HepG2 (cell line): Measurements from ENCODE around the gene EMC9. TPM values are rescaled to one million over a fixed set of nuclear protein-coding genes. Genes with fewer than 3 reads are reported as not detected.

Experiments
- CREB1 ChIP-seq, 2 experiments: fragments of 450-650 bp in 1 of 2; IDR thresholded peaks; 2 replicates each; pipeline ENCODE4 v1.6.1; 2016 to 2017; ENCODE audit warnings: control low read depth in 1 of 2, mild to moderate bottlenecking in 1 of 2, missing compliant biosample characterization in 1 of 2, missing genetic modification characterization in 1 of 2
- GLI4 ChIP-seq: sonication (generic); formaldehyde crosslinking; IDR thresholded peaks from 2 replicates; pipeline ENCODE4 v1.5.1; 2020; ENCODE audit warnings: missing genetic modification reagents, mild to moderate bottlenecking, moderate library complexity, borderline replicate concordance
- HNRNPK ChIP-seq: fragments of 200-400 bp; formaldehyde crosslinking; IDR thresholded peaks from 2 replicates; pipeline ENCODE4 v1.6.1; 2018; ENCODE audit warnings: low read length, low read depth, moderate library complexity, mild to moderate bottlenecking; ENCODE audit not compliant: poor library complexity, severe bottlenecking
- MED8 ChIP-seq: sonication (generic); formaldehyde crosslinking; IDR thresholded peaks from 2 replicates; pipeline ENCODE4 v1.8.1; 2023; ENCODE audit warnings: mild to moderate bottlenecking, missing genetic modification reagents; ENCODE audit not compliant: insufficient replicate concordance
- NBN ChIP-seq: fragments of 450-650 bp; conservative IDR thresholded peaks from 2 replicates; pipeline ENCODE4 v1.6.1; 2017
- NONO ChIP-seq, 2 experiments: fragments of 450-650 bp in 1 of 2; sonication (generic) in 1 of 2; formaldehyde crosslinking in 1 of 2; IDR thresholded peaks in 1 of 2; conservative IDR thresholded peaks in 1 of 2; 2 replicates each; pipeline versions ENCODE4 v1.6.1 to v1.8.0; 2017 to 2022; ENCODE audit warnings: mild to moderate bottlenecking in 1 of 2, missing genetic modification reagents in 1 of 2, moderate library complexity in 1 of 2
- POLR2AphosphoS5 ChIP-seq: IDR thresholded peaks from 2 replicates; pipeline ENCODE4 v1.6.1; 2012; ENCODE audit warnings: low read depth, low read length
- RBFOX2 ChIP-seq: fragments of 200-400 bp; formaldehyde crosslinking; IDR thresholded peaks from 2 replicates; pipeline ENCODE4 v1.6.1; 2017; ENCODE audit warnings: low read depth, mild to moderate bottlenecking, low read length
- ZNF124 ChIP-seq: sonication (generic); formaldehyde crosslinking; IDR thresholded peaks from 2 replicates; pipeline ENCODE4 v1.4.0; 2020; ENCODE audit warnings: missing genetic modification reagents
- ZNF234 ChIP-seq: sonication (generic); formaldehyde crosslinking; conservative IDR thresholded peaks from 2 replicates; pipeline ENCODE4 v1.5.1; 2020; ENCODE audit warnings: mild to moderate bottlenecking, missing genetic modification reagents
- ZNF850 ChIP-seq: sonication (generic); formaldehyde crosslinking; conservative IDR thresholded peaks from 2 replicates; pipeline ENCODE4 v1.9.0; 2021; ENCODE audit warnings: mild to moderate bottlenecking, missing genetic modification reagents
- polyA plus RNA-seq, 8 experiments: library from polyadenylated mRNA; depleted of rRNA in 3 of 8; stranded (reverse) in 7 of 8; unstranded in 1 of 8; fragments of >200 nt; fragmentation: Illumina TruSeq in 4 of 8; extraction: Trizol in 4 of 8; gene quantifications; 2 replicates each; pipeline versions ENCODE4 v1.2.1 to v1.2.3, GENCODE V29; 2011 to 2016; ENCODE audit warnings: low read depth in 4 of 8, missing spikeins in 1 of 8, mixed read lengths in 1 of 8; ENCODE audit not compliant: insufficient read depth in 1 of 8
- total RNA-seq, 5 experiments: library from RNA; depleted of rRNA; stranded (reverse); fragments of >200 nt; fragmentation: Illumina TruSeq; extraction: Trizol; gene quantifications; 2 replicates each; pipeline ENCODE4 v1.2.3, GENCODE V29; 2016; ENCODE audit warnings: low read depth in 1 of 5
- TF ChIP-seq, protein P1 (sequence below), 2 experiments: fragments of 450-650 bp in 1 of 2; sonication (generic) in 1 of 2; formaldehyde crosslinking in 1 of 2; IDR thresholded peaks; 2 replicates each; pipeline versions ENCODE4 v1.6.1 to v1.8.0; 2016 to 2022; ENCODE audit warnings: antibody characterized with exemption in 1 of 2, mild to moderate bottlenecking in 1 of 2, missing genetic modification reagents in 1 of 2
- TF ChIP-seq, protein P2 (sequence below): sonication (generic); formaldehyde crosslinking; IDR thresholded peaks from 2 replicates; pipeline ENCODE4; 2020; ENCODE audit warnings: missing genetic modification reagents, mild to moderate bottlenecking, borderline replicate concordance
- TF ChIP-seq, protein P3 (sequence below): sonication (generic); formaldehyde crosslinking; IDR thresholded peaks from 2 replicates; pipeline ENCODE4 v1.8.1; 2023; ENCODE audit warnings: missing genetic modification reagents, mild to moderate bottlenecking, borderline replicate concordance

Gene EMC9
- total and polyA plus RNA-seq, 2 of the 13 experiments (the other 11 are each of a cell fraction or from before 2014, with no cell fraction given), result 60.5 to 78.7 TPM

DNA sequence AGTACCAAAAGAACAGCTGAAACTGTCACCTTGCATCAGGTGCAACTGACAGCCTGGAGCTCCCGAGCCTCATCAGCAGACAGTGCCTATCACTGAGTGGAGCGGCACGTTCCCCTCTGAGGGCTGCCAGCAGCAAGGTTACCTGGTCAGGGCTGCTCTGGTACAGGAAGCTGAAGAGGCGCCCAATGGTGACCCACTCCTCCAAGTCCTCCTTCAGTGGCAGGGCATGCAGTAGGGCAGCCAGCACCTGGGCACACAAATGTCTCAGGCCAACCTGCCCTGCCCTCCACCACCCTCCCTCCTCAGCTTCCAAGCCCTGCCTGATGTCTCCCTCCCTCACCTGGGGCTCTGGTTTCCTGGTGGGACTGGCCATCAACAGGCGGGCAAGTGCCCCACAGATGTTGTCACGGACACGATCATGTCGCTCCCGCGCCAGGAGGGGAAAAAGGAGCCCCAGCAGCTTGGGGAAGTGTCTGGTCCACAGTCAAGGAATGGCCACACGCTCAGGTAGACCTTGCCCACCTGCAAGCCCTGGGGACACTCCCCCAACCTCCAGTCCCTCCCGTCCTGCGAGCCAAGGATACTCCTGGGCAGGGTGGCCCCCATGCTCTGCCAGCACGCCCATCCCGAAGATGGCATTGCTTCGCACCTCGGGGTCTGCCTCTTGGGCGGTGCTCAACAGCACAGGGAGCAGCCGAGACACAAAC is 40.1 kb upstream of the EMC9 start (continued):
- TF ChIP-seq, protein P1, sequence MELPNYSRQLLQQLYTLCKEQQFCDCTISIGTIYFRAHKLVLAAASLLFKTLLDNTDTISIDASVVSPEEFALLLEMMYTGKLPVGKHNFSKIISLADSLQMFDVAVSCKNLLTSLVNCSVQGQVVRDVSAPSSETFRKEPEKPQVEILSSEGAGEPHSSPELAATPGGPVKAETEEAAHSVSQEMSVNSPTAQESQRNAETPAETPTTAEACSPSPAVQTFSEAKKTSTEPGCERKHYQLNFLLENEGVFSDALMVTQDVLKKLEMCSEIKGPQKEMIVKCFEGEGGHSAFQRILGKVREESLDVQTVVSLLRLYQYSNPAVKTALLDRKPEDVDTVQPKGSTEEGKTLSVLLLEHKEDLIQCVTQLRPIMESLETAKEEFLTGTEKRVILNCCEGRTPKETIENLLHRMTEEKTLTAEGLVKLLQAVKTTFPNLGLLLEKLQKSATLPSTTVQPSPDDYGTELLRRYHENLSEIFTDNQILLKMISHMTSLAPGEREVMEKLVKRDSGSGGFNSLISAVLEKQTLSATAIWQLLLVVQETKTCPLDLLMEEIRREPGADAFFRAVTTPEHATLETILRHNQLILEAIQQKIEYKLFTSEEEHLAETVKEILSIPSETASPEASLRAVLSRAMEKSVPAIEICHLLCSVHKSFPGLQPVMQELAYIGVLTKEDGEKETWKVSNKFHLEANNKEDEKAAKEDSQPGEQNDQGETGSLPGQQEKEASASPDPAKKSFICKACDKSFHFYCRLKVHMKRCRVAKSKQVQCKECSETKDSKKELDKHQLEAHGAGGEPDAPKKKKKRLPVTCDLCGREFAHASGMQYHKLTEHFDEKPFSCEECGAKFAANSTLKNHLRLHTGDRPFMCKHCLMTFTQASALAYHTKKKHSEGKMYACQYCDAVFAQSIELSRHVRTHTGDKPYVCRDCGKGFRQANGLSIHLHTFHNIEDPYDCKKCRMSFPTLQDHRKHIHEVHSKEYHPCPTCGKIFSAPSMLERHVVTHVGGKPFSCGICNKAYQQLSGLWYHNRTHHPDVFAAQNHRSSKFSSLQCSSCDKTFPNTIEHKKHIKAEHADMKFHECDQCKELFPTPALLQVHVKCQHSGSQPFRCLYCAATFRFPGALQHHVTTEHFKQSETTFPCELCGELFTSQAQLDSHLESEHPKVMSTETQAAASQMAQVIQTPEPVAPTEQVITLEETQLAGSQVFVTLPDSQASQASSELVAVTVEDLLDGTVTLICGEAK (IDR thresholded peaks at IDR 0.05), result no peak
- TF ChIP-seq, protein P1 (CRISPR knock-in tag; IDR thresholded peaks at IDR 0.05), result 0 out of 2 replicates have a peak, but pooled peaks have one; percentile 24
- TF ChIP-seq, protein P2, sequence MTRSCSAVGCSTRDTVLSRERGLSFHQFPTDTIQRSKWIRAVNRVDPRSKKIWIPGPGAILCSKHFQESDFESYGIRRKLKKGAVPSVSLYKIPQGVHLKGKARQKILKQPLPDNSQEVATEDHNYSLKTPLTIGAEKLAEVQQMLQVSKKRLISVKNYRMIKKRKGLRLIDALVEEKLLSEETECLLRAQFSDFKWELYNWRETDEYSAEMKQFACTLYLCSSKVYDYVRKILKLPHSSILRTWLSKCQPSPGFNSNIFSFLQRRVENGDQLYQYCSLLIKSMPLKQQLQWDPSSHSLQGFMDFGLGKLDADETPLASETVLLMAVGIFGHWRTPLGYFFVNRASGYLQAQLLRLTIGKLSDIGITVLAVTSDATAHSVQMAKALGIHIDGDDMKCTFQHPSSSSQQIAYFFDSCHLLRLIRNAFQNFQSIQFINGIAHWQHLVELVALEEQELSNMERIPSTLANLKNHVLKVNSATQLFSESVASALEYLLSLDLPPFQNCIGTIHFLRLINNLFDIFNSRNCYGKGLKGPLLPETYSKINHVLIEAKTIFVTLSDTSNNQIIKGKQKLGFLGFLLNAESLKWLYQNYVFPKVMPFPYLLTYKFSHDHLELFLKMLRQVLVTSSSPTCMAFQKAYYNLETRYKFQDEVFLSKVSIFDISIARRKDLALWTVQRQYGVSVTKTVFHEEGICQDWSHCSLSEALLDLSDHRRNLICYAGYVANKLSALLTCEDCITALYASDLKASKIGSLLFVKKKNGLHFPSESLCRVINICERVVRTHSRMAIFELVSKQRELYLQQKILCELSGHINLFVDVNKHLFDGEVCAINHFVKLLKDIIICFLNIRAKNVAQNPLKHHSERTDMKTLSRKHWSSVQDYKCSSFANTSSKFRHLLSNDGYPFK (CRISPR knock-in tag), result no peak
- TF ChIP-seq NBN (no peak), RBFOX2 (peak; percentile 59), ZNF124 (CRISPR knock-in tag) (no peak), MED8 (CRISPR knock-in tag) (no peak), NONO (IDR thresholded peaks at IDR 0.05) (no peak), NONO (CRISPR knock-in tag; conservative IDR thresholded peaks at IDR 0.05) (no peak), ZNF234 (CRISPR knock-in tag) (no peak), HNRNPK (no peak), POLR2AphosphoS5 (no peak), CREB1 (IDR thresholded peaks at IDR 0.05) (no peak), CREB1 (CRISPR knock-in tag; IDR thresholded peaks at IDR 0.05) (no peak), GLI4 (CRISPR knock-in tag) (no peak), ZNF850 (no peak)
- TF ChIP-seq, protein P3, sequence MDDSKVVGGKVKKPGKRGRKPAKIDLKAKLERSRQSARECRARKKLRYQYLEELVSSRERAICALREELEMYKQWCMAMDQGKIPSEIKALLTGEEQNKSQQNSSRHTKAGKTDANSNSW (CRISPR knock-in tag), result no peak
